Lung (tissue), 12 donors: ENCODE results near the gene NGF. TPM values are rescaled to one million over a fixed set of nuclear protein-coding genes. Genes with fewer than 3 reads are reported as not detected.

ENCODE experiments used
- ATAC-seq: fragments of 200-7000 bp; cut with Tn5 transposase; one replicate; pipeline ENCODE4 v1.9.1; 2020; ENCODE audit warnings: moderate number of reproducible peaks; ENCODE audit not compliant: insufficient read depth, low FRiP score
- DNase-seq, 3 donors: peaks; one replicate each; pipeline ENCODE4 v3.0.0-alpha.2; 2013 to 2017
- H3K27ac ChIP-seq, 2 donors: one replicate each; pipeline ENCODE4 v1.5.1; 2013; ENCODE audit warnings: mild to moderate bottlenecking in 2 of 2, moderate library complexity in 2 of 2, control low read depth in 1 of 2, inconsistent platforms in 1 of 2, low read depth in 1 of 2, low read length in 1 of 2
- H3K27me3 ChIP-seq, 3 donors: one replicate each; pipeline ENCODE4 v1.5.1; 2013; ENCODE audit warnings: low read length in 2 of 3; ENCODE audit not compliant: control insufficient read depth in 3 of 3, insufficient read depth in 3 of 3
- H3K36me3 ChIP-seq, 4 donors: one replicate each; pipeline ENCODE4 v1.5.1; 2013; ENCODE audit warnings: low read length in 4 of 4, mild to moderate bottlenecking in 1 of 4, moderate library complexity in 1 of 4; ENCODE audit not compliant: control insufficient read depth in 4 of 4, insufficient read depth in 4 of 4
- H3K4me1 ChIP-seq, 5 donors: one replicate each; pipeline ENCODE4 v1.5.1; 2013; ENCODE audit warnings: low read length in 5 of 5, mild to moderate bottlenecking in 2 of 5, moderate library complexity in 1 of 5; ENCODE audit not compliant: control insufficient read depth in 5 of 5, insufficient read depth in 5 of 5
- H3K4me3 ChIP-seq: one replicate; pipeline ENCODE4 v1.5.1; 2013; ENCODE audit warnings: mild to moderate bottlenecking, control low read depth, moderate library complexity
- H3K9ac ChIP-seq, 2 donors: one replicate each; pipeline ENCODE4 v1.5.1; 2013; ENCODE audit warnings: low read length in 2 of 2, control low read depth in 1 of 2; ENCODE audit not compliant: insufficient read depth in 1 of 2
- H3K9me3 ChIP-seq, 4 donors: one replicate each; pipeline ENCODE4 v1.5.1; 2013; ENCODE audit warnings: low read length in 3 of 4, mild to moderate bottlenecking in 1 of 4, moderate library complexity in 1 of 4; ENCODE audit not compliant: control insufficient read depth in 4 of 4, insufficient read depth in 3 of 4
- CTCF ChIP-seq: IDR thresholded peaks from 2 replicates; pipeline ENCODE4 v1.5.1; 2012; ENCODE audit warnings: mild to moderate bottlenecking; ENCODE audit errors: control extremely low read depth, extremely low read depth
- WGBS, 2 donors: extraction: QIAGEN DNeasy Blood & Tissue Kit; methylation state at CpG; one replicate each; pipeline ENCODE4 v1.1.7; 2013; 5-methylcytosine and 5-hydroxymethylcytosine counted together
- polyA plus RNA-seq, 2 donors: library from polyadenylated mRNA; stranded (reverse); fragments of 200-250 nt; gene quantifications; one replicate each; pipeline ENCODE4 v1.2.1, GENCODE V29; 2013
- total RNA-seq, 2 donors: library from RNA; depleted of rRNA in 1 of 2; stranded (reverse); fragments of >200 nt in 1 of 2; gene quantifications; one replicate each; pipeline ENCODE4 v1.2.1, GENCODE V29; 2014 to 2021
- donor health status: control.
- donor health status: control.
- donor health status: Bipolar disorder and iron deficiency.
- donor health status: healthy.
- donor health status: DM: yes; HTN: yes; CAD: no.

Gene NGF
- total and polyA plus RNA-seq, 4 donors = 0.40 to 1.7 (median 0.50) TPM

- Histone ChIP-seq H3K27ac (peak overlapping the region; percentile 69 to 79), H3K9me3 (no peaks in the 10 kb centered on the region), H3K27me3 (peaks cover 0 to 2% (median 0%) of the 10 kb centered on the region in 3 donors), H3K36me3 (no peaks in the 10 kb centered on the region), H3K4me3 (no peak overlapping the region), H3K9ac (no peak overlapping the region), H3K4me1 (peaks cover 0 to 15% (median 0%) of the 10 kb centered on the region in 5 donors)
- 90% methylated on average over 13 of the region's 13 CpGs for WGBS, 2 donors
- DNase-seq = no peak
- ATAC-seq = no peak
- TF ChIP-seq CTCF = no peak
These were observed 54.8 kb downstream of the NGF start for GRCh38 chr1:115283249-115283648.

- H3K9me3 ChIP-seq = no peaks in the 10 kb centered on the region
- H3K9ac ChIP-seq = no peak overlapping the region
- H3K36me3 ChIP-seq = no peaks in the 10 kb centered on the region
- DNase-seq (peak; percentile 15 to 51 (median 29)), ATAC-seq (no peak)
- peak overlapping the region in 1 of 2 donors; percentile 79 for H3K27ac ChIP-seq
- H3K27me3 ChIP-seq = peaks cover 0 to 2% (median 0%) of the 10 kb centered on the region in 3 donors
- 80 to 86% methylated on average over 11 of the region's 11 CpGs for WGBS, 2 donors
- H3K4me3 ChIP-seq = no peak overlapping the region
- TF ChIP-seq CTCF = no peak
- H3K4me1 ChIP-seq = peaks cover 0 to 15% (median 0%) of the 10 kb centered on the region in 5 donors
These were observed 55.2 kb downstream of the NGF start for GRCh38 chr1:115282807-115283208.

- peaks cover 0 to 4% (median 1%) of the 10 kb centered on the region in 4 donors for H3K9me3 ChIP-seq
- 97 to 98% methylated on average over 2 of the region's 2 CpGs for WGBS, 2 donors
These were observed 56.9 kb downstream of the NGF start for GRCh38 chr1:115281143-115281542.

More at GRCh38 chr1:115281143-115281542, 56.9 kb downstream of the NGF start:
- Histone ChIP-seq H3K4me1 (peaks cover 0 to 15% (median 0%) of the 10 kb centered on the region in 5 donors), H3K4me3 (no peak overlapping the region), H3K27ac (no peak overlapping the region), H3K36me3 (no peaks in the 10 kb centered on the region), H3K27me3 (peaks cover 0 to under 1% (median 0%) of the 10 kb centered on the region in 3 donors), H3K9ac (no peak overlapping the region)
- no peak for TF ChIP-seq CTCF
- DNase-seq (no peak), ATAC-seq (no peak)
